SK-N-SH treated with all-trans-retinoic acid at 6 μM for 48 hours (cell line): ENCODE measurements around the gene C17orf107.

ENCODE experiments used
- ATAC-seq: fragments of 200-7000 bp; cut with Tn5 transposase; 3 replicates; pipeline ENCODE4 v1.9.1; 2020; ENCODE audit warnings: mild to moderate bottlenecking, moderate library complexity
- BACH2 ChIP-seq: fragments of 250-450 bp; sonication (Bioruptor Pico); IDR thresholded peaks from 2 replicates; pipeline ENCODE4 v1.9.0; 2021; ENCODE audit warnings: mild to moderate bottlenecking, borderline replicate concordance
- CREB5 ChIP-seq: fragments of 250-450 bp; sonication (Bioruptor Pico); IDR thresholded peaks from 2 replicates; pipeline ENCODE4 v1.5.1; 2020; ENCODE audit warnings: low read depth, mild to moderate bottlenecking, moderate library complexity
- CSDC2 ChIP-seq: fragments of 250-450 bp; sonication (Bioruptor Pico); IDR thresholded peaks from 2 replicates; pipeline ENCODE4 v1.5.0; 2020; ENCODE audit warnings: mild to moderate bottlenecking, moderate library complexity
- CSRNP3 ChIP-seq: fragments of 250-450 bp; sonication (Bioruptor Pico); IDR thresholded peaks from 2 replicates; pipeline ENCODE4 v1.5.1; 2021; ENCODE audit warnings: mild to moderate bottlenecking, moderate library complexity
- GLIS3 ChIP-seq: fragments of 250-450 bp; sonication (Bioruptor Pico); IDR thresholded peaks from 2 replicates; pipeline ENCODE4 v1.5.0; 2020; ENCODE audit warnings: mild to moderate bottlenecking, moderate library complexity
- ISL1 ChIP-seq: fragments of 250-450 bp; sonication (Bioruptor Pico); IDR thresholded peaks from 2 replicates; pipeline ENCODE4 v2.1.2; 2022; ENCODE audit warnings: mild to moderate bottlenecking, moderate library complexity
- OSR1 ChIP-seq: fragments of 250-450 bp; sonication (Bioruptor Pico); IDR thresholded peaks from 2 replicates; pipeline ENCODE4 v1.8.0; 2022; ENCODE audit warnings: moderate library complexity, mild to moderate bottlenecking, inconsistent platforms
- PATZ1 ChIP-seq: fragments of 250-450 bp; sonication (Bioruptor Pico); IDR thresholded peaks from 2 replicates; pipeline ENCODE4 v1.8.0; 2020; ENCODE audit warnings: mild to moderate bottlenecking, moderate library complexity, borderline replicate concordance
- POU6F1 ChIP-seq: fragments of 250-450 bp; sonication (Bioruptor Pico); IDR thresholded peaks from 2 replicates; pipeline ENCODE4 v1.8.0; 2021; ENCODE audit warnings: low read depth, mild to moderate bottlenecking, moderate library complexity, borderline replicate concordance
- PPARA ChIP-seq: fragments of 250-450 bp; sonication (Bioruptor Pico); IDR thresholded peaks from 2 replicates; pipeline ENCODE4 v1.5.0; 2020; ENCODE audit warnings: mild to moderate bottlenecking, borderline replicate concordance
- RARB ChIP-seq: fragments of 250-450 bp; sonication (Bioruptor Pico); IDR thresholded peaks from 2 replicates; pipeline ENCODE4 v1.8.0; 2021; ENCODE audit warnings: mild to moderate bottlenecking, moderate library complexity
- TCF4 ChIP-seq: fragments of 250-450 bp; sonication (Bioruptor Pico); IDR thresholded peaks from 2 replicates; pipeline ENCODE4 v1.8.0; 2021; ENCODE audit warnings: mild to moderate bottlenecking, moderate library complexity, borderline replicate concordance
- TOX ChIP-seq: fragments of 250-450 bp; sonication (Bioruptor Pico); IDR thresholded peaks from 2 replicates; pipeline ENCODE4 v1.8.0; 2021; ENCODE audit warnings: mild to moderate bottlenecking, moderate library complexity, borderline replicate concordance
- TSHZ2 ChIP-seq: fragments of 250-450 bp; sonication (Bioruptor Pico); IDR thresholded peaks from 2 replicates; pipeline ENCODE4 v1.5.0; 2020; ENCODE audit warnings: mild to moderate bottlenecking, moderate library complexity
- ZC3H10 ChIP-seq: fragments of 250-450 bp; sonication (Bioruptor Pico); IDR thresholded peaks from 2 replicates; pipeline ENCODE4 v1.5.1; 2021; ENCODE audit warnings: mild to moderate bottlenecking, moderate library complexity
- ZFP3 ChIP-seq: fragments of 250-450 bp; sonication (Bioruptor Pico); IDR thresholded peaks from 2 replicates; pipeline ENCODE4 v1.5.0; 2020; ENCODE audit warnings: mild to moderate bottlenecking, moderate library complexity
- ZFP30 ChIP-seq: fragments of 450-650 bp; formaldehyde crosslinking; IDR thresholded peaks from 2 replicates; pipeline ENCODE4 v1.5.0; 2022; ENCODE audit warnings: mild to moderate bottlenecking, moderate library complexity
- ZNF565 ChIP-seq: fragments of 450-650 bp; formaldehyde crosslinking; conservative IDR thresholded peaks from 2 replicates; pipeline ENCODE4 v1.5.0; 2020; ENCODE audit warnings: low read depth, mild to moderate bottlenecking, moderate library complexity
- ZNF70 ChIP-seq: fragments of 450-650 bp; formaldehyde crosslinking; IDR thresholded peaks from 2 replicates; pipeline ENCODE4 v1.5.0; 2020; ENCODE audit warnings: mild to moderate bottlenecking, moderate library complexity
- ZNF8 ChIP-seq: fragments of 450-650 bp; formaldehyde crosslinking; IDR thresholded peaks from 2 replicates; pipeline ENCODE4 v1.5.0; 2020; ENCODE audit warnings: mild to moderate bottlenecking, moderate library complexity

Gene C17orf107

GRCh38 chr17:4938069-4938491 lies 38.7 kb downstream of the C17orf107 start:
- ATAC-seq: no peak
- TF ChIP-seq ZFP3 (CRISPR knock-in tag) (no peak), CREB5 (CRISPR knock-in tag) (no peak), ZFP30 (no peak), TCF4 (CRISPR knock-in tag) (no peak), POU6F1 (CRISPR knock-in tag) (no peak), PATZ1 (no peak), OSR1 (no peak)

- TF ChIP-seq BACH2 (no peak), POU6F1 (CRISPR knock-in tag) (no peak), OSR1 (no peak), ZC3H10 (CRISPR knock-in tag) (no peak), CSRNP3 (CRISPR knock-in tag) (no peak), ZFP3 (CRISPR knock-in tag) (no peak), ISL1 (CRISPR knock-in tag) (no peak), TSHZ2 (CRISPR knock-in tag) (no peak), GLIS3 (CRISPR knock-in tag) (no peak), TCF4 (CRISPR knock-in tag) (no peak), RARB (no peak), ZNF70 (CRISPR knock-in tag) (no peak), ZNF565 (CRISPR knock-in tag) (no peak), CREB5 (CRISPR knock-in tag) (no peak), CSDC2 (CRISPR knock-in tag) (no peak), PPARA (CRISPR knock-in tag) (no peak), ZNF8 (CRISPR knock-in tag) (no peak), ZFP30 (no peak), TOX (no peak), PATZ1 (no peak)
- no peak for ATAC-seq
Observed at GRCh38 chr17:4938688-4939545, 39.6 kb downstream of the C17orf107 start.
